Large intestine (tissue), 3 donors: ENCODE data around the gene RASSF4. TPM values are rescaled to one million over a fixed set of nuclear protein-coding genes. Genes with fewer than 3 reads are reported as not detected.

Source experiments
- DNase-seq, 2 donors: peaks; one replicate each; pipeline versions ENCODE4 v3.0.0 to v3.0.0-alpha.2; 2013
- H3K27ac ChIP-seq: one replicate; pipeline ENCODE4 v1.5.1; 2013; ENCODE audit warnings: low read length
- H3K27me3 ChIP-seq: 2 replicates; pipeline ENCODE4 v1.6.1; 2013; ENCODE audit warnings: low read length; ENCODE audit not compliant: control insufficient read depth, insufficient read depth
- H3K36me3 ChIP-seq: 2 replicates; pipeline ENCODE4 v1.6.1; 2013; ENCODE audit warnings: low read length; ENCODE audit not compliant: control insufficient read depth, insufficient read depth
- H3K4me1 ChIP-seq: one replicate; pipeline ENCODE4 v1.6.1; 2013; ENCODE audit warnings: low read length; ENCODE audit not compliant: control insufficient read depth, insufficient read depth
- H3K4me3 ChIP-seq: one replicate; pipeline ENCODE4 v1.5.1; 2013; ENCODE audit warnings: low read length
- H3K9me3 ChIP-seq: one replicate; pipeline ENCODE4 v1.6.1; 2013; ENCODE audit warnings: mild to moderate bottlenecking, low read depth, low read length, moderate library complexity; ENCODE audit not compliant: control insufficient read depth
- WGBS: methylation state at CpG from one replicate; pipeline ENCODE4 v1.1.5; 2013; ENCODE audit warnings: low lambda C conversion rate; ENCODE audit not compliant: insufficient coverage; 5-methylcytosine and 5-hydroxymethylcytosine counted together
- polyA plus RNA-seq: library from polyadenylated mRNA; unstranded; fragments of 120-200 nt; gene quantifications from one replicate; pipeline ENCODE4 v1.2.1, GENCODE V29; 2013

RASSF4 gene
- polyA plus RNA-seq, 1 donor = 26.0 TPM

DNA sequence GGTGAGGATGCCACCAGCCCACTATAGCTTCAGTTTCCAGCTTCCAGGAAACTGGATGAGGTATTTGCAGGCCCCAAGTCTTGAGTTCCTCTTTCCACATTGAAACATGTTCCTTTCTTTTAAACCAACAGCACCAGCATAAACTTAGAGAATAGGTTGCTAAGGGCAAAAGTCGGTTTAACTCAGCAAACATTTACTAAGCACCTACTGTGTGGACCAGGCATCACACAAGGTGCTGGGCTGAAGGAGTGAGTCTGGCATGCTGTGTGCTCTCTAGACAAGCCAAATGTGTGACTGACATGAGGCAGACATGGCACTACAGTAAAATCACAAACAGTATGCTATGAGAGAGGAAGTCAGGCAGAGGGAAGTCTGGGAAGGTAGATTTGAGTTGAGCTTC is 11.0 kb upstream of the RASSF4 start:
- DNase-seq = no peak
- no peak overlapping the region for H3K4me3 ChIP-seq
- peaks cover 2% of the 10 kb centered on the region for H3K36me3 ChIP-seq
- H3K27ac ChIP-seq = no peak overlapping the region
- no CpG with 5 or more reads among the region's 1 CpG for WGBS
- H3K4me1 ChIP-seq = peaks cover 27% of the 10 kb centered on the region
- no peaks in the 10 kb centered on the region for H3K27me3 ChIP-seq
- H3K9me3 ChIP-seq = no peaks in the 10 kb centered on the region

DNA sequence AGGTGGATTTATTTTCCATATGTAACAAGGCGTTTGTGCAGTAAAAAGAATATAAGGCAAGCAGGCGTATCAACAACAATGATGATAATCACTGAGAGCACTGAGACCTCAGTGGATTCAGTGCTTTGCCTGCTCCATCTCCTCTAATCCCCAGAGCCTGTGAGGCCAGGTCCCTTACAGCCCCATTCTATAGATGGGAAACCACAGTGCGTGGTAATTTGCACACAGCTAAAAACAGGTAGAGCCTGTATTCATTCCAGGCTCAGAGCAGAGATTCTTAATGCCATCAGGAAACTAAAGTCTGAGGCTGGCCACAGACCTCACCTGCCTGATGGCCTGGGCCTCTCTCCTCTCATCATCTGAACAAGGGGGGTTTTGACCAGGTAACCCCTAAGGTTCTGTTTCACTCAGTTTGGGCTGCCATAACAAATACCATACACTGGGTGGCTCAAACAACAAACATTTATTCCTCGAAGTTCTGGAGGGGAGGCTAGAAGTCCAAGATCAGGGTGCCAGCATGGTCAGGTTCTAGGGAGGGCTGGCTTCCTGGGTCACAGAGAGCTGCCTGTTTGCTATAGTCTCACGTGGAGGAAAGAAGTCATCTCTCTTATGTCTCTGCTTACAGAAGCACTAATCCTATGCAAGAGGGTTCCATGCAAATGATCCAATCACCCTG is 10.3 kb upstream of the RASSF4 start:
- DNase-seq = no peak
- no CpG with 5 or more reads among the region's 5 CpGs for WGBS
- no peaks in the 10 kb centered on the region for H3K27me3 ChIP-seq
- H3K4me3 ChIP-seq = no peak overlapping the region
- peak overlapping the region; percentile 67 for H3K27ac ChIP-seq
- H3K4me1 ChIP-seq = peaks cover 27% of the 10 kb centered on the region
- H3K9me3 ChIP-seq = no peaks in the 10 kb centered on the region
- H3K36me3 ChIP-seq = peaks cover 2% of the 10 kb centered on the region

DNA sequence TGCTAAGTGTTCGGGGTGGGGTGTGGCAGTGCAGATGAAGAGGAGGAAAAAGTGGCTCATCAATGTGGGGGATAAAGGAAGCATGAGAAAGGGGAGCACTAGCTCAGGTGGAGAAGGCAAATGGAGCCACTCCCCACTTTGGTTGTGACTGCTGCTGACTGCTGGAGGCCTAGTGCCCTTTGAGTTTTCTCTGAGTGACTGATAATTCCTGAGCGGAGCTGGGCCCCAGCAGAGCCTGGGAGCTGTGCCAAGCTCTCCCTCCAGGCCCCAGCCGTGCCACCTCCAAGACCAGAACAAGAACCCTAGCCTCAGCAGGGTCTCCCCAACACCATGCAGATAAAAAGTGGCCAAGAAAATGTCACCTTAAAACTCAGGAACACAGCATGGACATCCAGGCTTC is 9.7 kb upstream of the RASSF4 start:
- Histone ChIP-seq H3K4me1 (peaks cover 27% of the 10 kb centered on the region), H3K27ac (peak overlapping the region; percentile 67)

DNA sequence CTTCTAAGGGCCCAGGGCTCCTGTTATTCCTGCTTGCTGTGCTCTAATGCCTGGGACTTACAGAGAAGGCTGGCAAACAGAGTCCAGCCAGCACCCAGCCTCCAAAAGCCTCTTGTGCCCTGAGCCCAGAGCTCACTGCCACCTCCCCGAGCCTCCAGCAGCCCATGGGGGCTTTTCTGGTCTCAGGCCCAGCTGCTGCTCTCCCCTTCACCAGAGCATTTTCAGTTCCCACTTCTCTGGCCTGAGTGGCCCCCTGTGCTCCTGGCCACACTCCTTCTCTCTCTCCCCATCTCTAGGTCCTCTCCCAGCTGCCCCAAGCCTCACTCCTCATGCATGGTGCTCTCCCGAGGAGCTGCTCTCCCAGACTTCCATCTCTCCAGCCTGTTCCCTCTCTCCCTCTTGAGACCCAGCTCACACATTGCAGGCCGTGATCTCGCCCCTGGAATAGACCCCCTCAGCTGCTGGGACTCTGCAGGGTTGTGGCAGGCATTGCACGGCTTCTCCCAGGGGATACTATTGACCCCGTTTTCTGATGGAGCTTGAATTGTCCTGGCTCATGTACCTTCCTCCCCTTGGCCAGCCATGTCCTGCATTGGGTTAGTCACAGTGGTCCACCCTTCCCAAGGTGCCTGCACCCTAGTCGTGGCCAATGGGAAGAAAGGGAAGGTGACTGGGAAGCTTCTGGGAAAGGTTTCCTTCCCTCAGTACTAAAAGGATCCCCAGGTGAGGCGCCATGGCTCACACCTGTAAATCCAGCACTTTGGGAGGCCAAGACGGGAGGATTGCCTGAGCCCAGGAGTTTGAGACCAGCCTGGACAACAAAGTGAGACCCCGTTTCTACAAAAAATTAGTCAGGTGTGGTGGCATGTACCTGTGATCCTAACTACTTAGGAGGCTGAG is 9.0 kb upstream of the RASSF4 start:
- H3K9me3 ChIP-seq = no peaks in the 10 kb centered on the region
- WGBS = no CpG with 5 or more reads among the region's 10 CpGs
- peaks cover 27% of the 10 kb centered on the region for H3K4me1 ChIP-seq
- H3K4me3 ChIP-seq = no peak overlapping the region
- peak overlapping the region; percentile 67 for H3K27ac ChIP-seq
- peaks cover 5% of the 10 kb centered on the region for H3K36me3 ChIP-seq
- H3K27me3 ChIP-seq = no peaks in the 10 kb centered on the region
- DNase-seq = no peak

More for the DNA sequence above, 9.7 kb upstream of the RASSF4 start:
- H3K9me3 ChIP-seq = no peaks in the 10 kb centered on the region
- peaks cover 2% of the 10 kb centered on the region for H3K36me3 ChIP-seq
- no CpG with 5 or more reads among the region's 3 CpGs for WGBS
- no peaks in the 10 kb centered on the region for H3K27me3 ChIP-seq
- H3K4me3 ChIP-seq = no peak overlapping the region
- DNase-seq = peak in 1 of 2 donors; percentile 79

DNA sequence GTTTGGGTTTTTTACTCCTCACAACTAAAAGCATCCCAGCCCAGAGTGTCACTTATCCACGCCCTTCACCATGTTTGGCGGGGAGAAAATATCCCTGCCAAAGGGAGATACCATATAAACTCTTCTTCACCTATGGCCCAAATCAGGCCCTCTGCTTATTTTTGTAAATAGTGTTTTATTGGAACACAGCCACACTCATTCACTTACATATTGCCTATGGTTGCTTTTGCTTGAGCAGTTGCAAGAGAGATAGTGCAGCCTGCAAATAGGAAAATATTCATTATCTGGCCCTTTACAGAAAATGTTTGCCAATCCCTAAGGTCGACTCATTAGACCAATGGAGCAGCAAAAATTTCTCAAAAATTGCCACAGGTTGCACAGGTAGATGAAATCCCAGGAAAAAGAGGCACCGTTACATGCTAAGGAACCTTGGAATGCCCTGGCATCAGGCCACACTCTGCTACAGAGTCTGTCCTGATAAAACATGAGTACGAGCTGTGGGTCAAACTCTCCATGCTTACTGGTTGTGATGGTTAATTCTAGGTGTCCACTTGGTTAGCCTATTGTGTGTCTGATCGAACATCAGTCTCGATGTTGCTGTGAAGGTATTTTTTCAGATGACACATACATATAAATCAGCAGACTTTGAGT is 7.9 kb upstream of the RASSF4 start:
- Histone ChIP-seq H3K9me3 (no peaks in the 10 kb centered on the region), H3K4me1 (peaks cover 21% of the 10 kb centered on the region), H3K4me3 (no peak overlapping the region), H3K27ac (no peak overlapping the region), H3K27me3 (no peaks in the 10 kb centered on the region), H3K36me3 (peaks cover 15% of the 10 kb centered on the region)
- no CpG with 5 or more reads among the region's 7 CpGs for WGBS
- DNase-seq = no peak

DNA sequence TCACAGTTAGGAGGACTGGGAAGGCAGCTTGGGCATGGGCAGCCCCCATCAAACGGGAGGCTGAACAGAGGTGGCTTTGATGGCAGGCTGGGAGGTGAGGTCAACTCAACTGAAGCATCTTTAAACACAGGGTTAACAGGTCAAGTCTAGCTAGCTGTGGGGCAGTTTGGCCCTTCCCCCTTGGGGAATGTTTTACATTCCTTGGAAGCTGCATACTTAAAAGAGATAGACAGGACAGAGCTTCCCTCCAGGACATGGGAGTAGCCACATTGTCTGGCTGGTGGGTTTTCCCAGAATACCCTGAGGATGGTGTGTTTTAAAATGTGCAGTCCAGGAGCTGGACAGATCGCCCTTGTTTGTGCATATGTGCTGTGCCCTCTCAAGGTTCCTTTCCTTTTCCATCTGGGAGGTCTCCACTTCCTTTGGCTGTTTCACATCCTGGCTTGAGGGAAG is 6.8 kb upstream of the RASSF4 start:
- H3K4me1 ChIP-seq = peaks cover 23% of the 10 kb centered on the region
- WGBS = no CpG with 5 or more reads among the region's 2 CpGs
- no peak overlapping the region for H3K27ac ChIP-seq
- peaks cover 15% of the 10 kb centered on the region for H3K36me3 ChIP-seq
- no peak overlapping the region for H3K4me3 ChIP-seq
- H3K27me3 ChIP-seq = no peaks in the 10 kb centered on the region
- no peaks in the 10 kb centered on the region for H3K9me3 ChIP-seq
- DNase-seq = no peak

DNA sequence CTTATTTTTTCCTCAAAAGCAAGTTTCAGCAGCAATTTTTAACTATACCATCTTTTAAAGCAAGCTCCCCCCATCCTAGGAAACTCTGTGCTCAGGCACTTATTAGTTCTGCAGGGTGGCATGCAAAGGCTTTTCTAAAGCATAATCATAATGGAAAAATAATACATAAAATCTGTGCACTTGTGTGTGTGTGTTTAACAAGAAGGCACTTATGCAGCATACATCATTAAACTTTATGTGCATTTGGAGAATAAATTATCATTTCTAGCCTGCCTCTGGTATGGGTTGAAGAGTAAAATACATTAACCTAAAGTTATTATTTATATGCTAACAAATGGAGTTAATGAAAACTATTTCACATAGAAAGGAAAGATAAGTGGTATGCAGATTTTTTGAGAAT is 5.6 kb upstream of the RASSF4 start:
- peaks cover 15% of the 10 kb centered on the region for H3K36me3 ChIP-seq
- no peak for DNase-seq
- H3K27me3 ChIP-seq = no peaks in the 10 kb centered on the region
- H3K27ac ChIP-seq = no peak overlapping the region
- no peaks in the 10 kb centered on the region for H3K9me3 ChIP-seq
- peaks cover 31% of the 10 kb centered on the region for H3K4me1 ChIP-seq
- no peak overlapping the region for H3K4me3 ChIP-seq

DNA sequence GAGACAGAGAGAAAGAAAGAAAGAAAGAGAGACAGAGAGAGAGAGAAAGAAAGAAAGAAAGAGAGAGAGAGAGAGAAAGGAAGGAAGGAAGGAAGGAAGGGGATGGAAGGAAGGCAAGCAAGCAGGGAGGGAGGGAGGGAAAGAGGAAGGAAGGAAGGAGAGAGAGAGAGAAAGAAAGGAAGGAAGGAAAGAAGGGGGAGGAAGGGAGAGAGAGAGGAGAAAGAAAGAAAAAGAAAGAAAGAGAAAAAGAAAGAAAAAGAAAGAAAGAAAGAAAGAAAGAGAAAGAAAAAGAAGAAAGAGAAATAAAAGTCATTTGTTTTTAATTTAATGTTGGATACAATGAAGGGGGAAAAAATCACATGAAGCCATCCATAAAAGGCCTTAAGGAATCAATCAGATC is 4.6 kb upstream of the RASSF4 start:
- no peak overlapping the region for H3K4me3 ChIP-seq
- H3K27ac ChIP-seq = no peak overlapping the region
- no peaks in the 10 kb centered on the region for H3K9me3 ChIP-seq
- H3K4me1 ChIP-seq = peaks cover 26% of the 10 kb centered on the region
- peaks cover 15% of the 10 kb centered on the region for H3K36me3 ChIP-seq
- no peak for DNase-seq
- no peaks in the 10 kb centered on the region for H3K27me3 ChIP-seq

DNA sequence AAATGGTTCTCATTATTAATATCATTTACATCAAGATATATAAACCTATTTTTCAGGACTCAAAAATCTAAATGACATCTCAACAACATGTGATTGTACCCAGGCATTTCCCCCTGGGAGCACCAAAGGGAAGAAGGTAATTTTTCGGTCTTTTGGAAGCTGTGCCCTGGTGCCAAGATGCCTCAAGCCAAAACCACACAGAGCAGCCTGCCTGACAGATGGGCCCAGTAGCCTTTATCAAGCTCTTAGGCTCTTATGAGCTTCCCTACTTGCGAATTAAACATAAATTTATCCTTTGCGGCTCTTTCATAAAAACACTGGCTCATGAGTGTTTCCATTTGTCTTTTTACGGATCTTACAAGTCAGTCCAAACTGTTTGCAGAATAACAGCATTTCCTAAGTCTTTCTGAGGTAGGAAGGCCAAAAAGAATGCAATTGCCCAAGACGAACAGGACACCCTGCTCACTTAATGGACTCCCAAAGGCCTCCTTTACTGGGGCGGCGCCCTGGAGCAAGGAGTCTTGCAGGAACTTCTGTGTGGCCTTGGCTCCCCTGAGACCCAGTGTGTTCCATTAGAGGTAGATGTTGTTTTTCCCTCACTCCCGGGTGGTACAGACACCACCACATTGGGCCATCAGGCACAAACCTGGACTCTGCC is 4.1 kb upstream of the RASSF4 start:
- no peak for DNase-seq
- H3K4me3 ChIP-seq = no peak overlapping the region

DNA sequence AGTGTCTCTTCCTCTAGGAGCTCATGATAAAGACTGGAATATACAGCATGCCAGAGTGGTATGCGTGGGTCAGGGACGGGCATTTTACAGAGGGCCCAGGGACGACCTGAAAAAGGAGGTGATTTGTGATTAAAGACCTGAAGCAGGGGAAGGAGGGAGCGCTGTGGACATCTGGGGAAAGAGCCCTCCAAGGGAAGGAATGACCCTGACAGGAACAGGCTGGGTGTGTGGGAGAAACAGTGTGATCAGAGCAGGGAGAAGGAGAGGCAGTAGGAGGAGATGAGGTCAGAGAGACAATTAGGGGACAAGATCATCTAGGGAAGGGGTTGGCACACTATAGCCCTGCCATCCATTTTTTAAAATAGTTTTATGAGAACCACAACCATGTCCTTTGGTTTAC is 3.4 kb upstream of the RASSF4 start:
- H3K36me3 ChIP-seq = peaks cover 13% of the 10 kb centered on the region
- no peaks in the 10 kb centered on the region for H3K9me3 ChIP-seq
- H3K4me1 ChIP-seq = peaks cover 29% of the 10 kb centered on the region
- WGBS = no CpG with 5 or more reads among the region's 4 CpGs
- no peak overlapping the region for H3K27ac ChIP-seq
- H3K4me3 ChIP-seq = no peak overlapping the region
- no peaks in the 10 kb centered on the region for H3K27me3 ChIP-seq
- DNase-seq = no peak

More for the DNA sequence above, 4.1 kb upstream of the RASSF4 start:
- Histone ChIP-seq H3K4me1 (peaks cover 26% of the 10 kb centered on the region), H3K36me3 (peaks cover 15% of the 10 kb centered on the region), H3K27ac (no peak overlapping the region), H3K27me3 (no peaks in the 10 kb centered on the region), H3K9me3 (no peaks in the 10 kb centered on the region)
- WGBS = 80% methylated on average over 1 of the region's 8 CpGs
